ENCODE results near the gene MINDY4.
"Not testable (repeated sequence)": the region's sequence is repeated elsewhere in the genome, so short reads cannot be mapped to it uniquely, and the experiment has no call there.

MINDY4 gene

GRCh38 chr7:30804078-30804661, 33.0 kb downstream of the MINDY4 start:
- DNase-seq (ENCODE audit: low read depth in 2 of 2): no peak

- DNase-seq (ENCODE audit: low read depth in 2 of 2): no peak
Measured at GRCh38 chr7:30805081-30805691, 34.0 kb downstream of the MINDY4 start.

GRCh38 chr7:30805931-30806330, 34.7 kb downstream of the MINDY4 start:
- no peak for DNase-seq (ENCODE audit: low read depth in 2 of 2)

- not testable (repeated sequence) for DNase-seq (ENCODE audit: low read depth in 2 of 2)
Measured at GRCh38 chr7:30807477-30807876, 36.3 kb downstream of the MINDY4 start.

- not testable (repeated sequence) for DNase-seq (ENCODE audit: low read depth in 2 of 2)
Measured at GRCh38 chr7:30807941-30808340, 36.7 kb downstream of the MINDY4 start.

- no peak for DNase-seq (ENCODE audit: low read depth in 2 of 2)
Measured at GRCh38 chr7:30810986-30811385, 39.8 kb downstream of the MINDY4 start.

GRCh38 chr7:30812676-30813075, 41.5 kb downstream of the MINDY4 start:
- DNase-seq (ENCODE audit: low read depth in 2 of 2): no peak

GRCh38 chr7:30813466-30813865, 42.2 kb downstream of the MINDY4 start:
- DNase-seq (ENCODE audit: low read depth in 2 of 2): no peak

- DNase-seq (ENCODE audit: low read depth in 2 of 2): no peak
Measured at GRCh38 chr7:30814700-30815387, 43.6 kb downstream of the MINDY4 start.

GRCh38 chr7:30815388-30815854, 44.2 kb downstream of the MINDY4 start:
- DNase-seq (ENCODE audit: low read depth in 2 of 2): no peak

- DNase-seq (ENCODE audit: low read depth in 2 of 2): no peak
Measured at GRCh38 chr7:30815951-30816644, 44.9 kb downstream of the MINDY4 start.

GRCh38 chr7:30816645-30817370, 45.6 kb downstream of the MINDY4 start:
- DNase-seq (ENCODE audit: low read depth in 2 of 2): no peak

GRCh38 chr7:30817371-30817767, 46.2 kb downstream of the MINDY4 start:
- DNase-seq (ENCODE audit: low read depth in 2 of 2): no peak

GRCh38 chr7:30824821-30825720, 53.9 kb downstream of the MINDY4 start:
- DNase-seq (ENCODE audit: low read depth in 2 of 2): no peak

GRCh38 chr7:30826181-30826580, 55.0 kb downstream of the MINDY4 start:
- DNase-seq (ENCODE audit: low read depth in 2 of 2): no peak

- DNase-seq (ENCODE audit: low read depth in 2 of 2): no peak
Measured at GRCh38 chr7:30828591-30828990, 57.4 kb downstream of the MINDY4 start.

GRCh38 chr7:30829471-30829870, 58.3 kb downstream of the MINDY4 start:
- no peak for DNase-seq (ENCODE audit: low read depth in 2 of 2)

- DNase-seq (ENCODE audit: low read depth in 2 of 2): no peak
Measured at GRCh38 chr7:30831227-30831626, 60.0 kb downstream of the MINDY4 start.

- DNase-seq (ENCODE audit: low read depth in 2 of 2): no peak
Measured at GRCh38 chr7:30831936-30832335, 60.7 kb downstream of the MINDY4 start.

GRCh38 chr7:30834017-30834674, 62.9 kb downstream of the MINDY4 start:
- DNase-seq (ENCODE audit: low read depth in 2 of 2): not testable (repeated sequence)
